ENCODE results near the gene EEFSEC. TPM values are rescaled to one million over a fixed set of nuclear protein-coding genes. Genes with fewer than 3 reads are reported as not detected.

The EEFSEC gene
- total RNA-seq, 1 experiment from 2014 or later = 14.0 TPM

GRCh38 chr3:128170866-128171516, 17.7 kb downstream of the EEFSEC start:
- H3K27me3 ChIP-seq (replicated peaks; ENCODE audit: control insufficient read depth, insufficient read depth, low read length) = no peaks in the 10 kb centered on the region
- BruUV-seq (replicated peaks) = no TSS peak
- peaks cover 22% of the 10 kb centered on the region for H3K4me1 Mint-ChIP-seq (ENCODE audit: low read depth, unreplicated experiment)
- intact Hi-C loops (cut with micrococcal nuclease; ENCODE audit: unreplicated experiment) = loop anchor here (1.0 to 2.0 kb wide), 2 partner anchors 255 to 332 kb away; no protein-coding TSS in a partner anchor
- no peaks in the 10 kb centered on the region for H3K9me3 ChIP-seq
- peak; percentile 76 to 93 for TF ChIP-seq CTCF (IDR thresholded peaks at IDR 0.05; ENCODE audit: insufficient read depth in 1 of 2, low read depth in 1 of 2, low read length in 1 of 2, severe bottlenecking in 1 of 2, unreplicated experiment in 1 of 2)
- H3K9me3 Mint-ChIP-seq (ENCODE audit: unreplicated experiment) = no peaks in the 10 kb centered on the region
- POLR2A ChIA-PET = interaction anchor here (0.6 to 1.0 kb wide), 2 partner anchors 326 to 580 kb away, joined by 3 to 4 read pairs; no protein-coding TSS in a partner anchor
- peaks cover 32% of the 10 kb centered on the region for H3K4me1 ChIP-seq
- peak overlapping the region; percentile 20 for H3K27ac Mint-ChIP-seq (ENCODE audit: unreplicated experiment)
- H3K36me3 Mint-ChIP-seq (ENCODE audit: insufficient read depth, unreplicated experiment) = no peaks in the 10 kb centered on the region
- H3K4me3 Mint-ChIP-seq (ENCODE audit: unreplicated experiment) = no peak overlapping the region
- no peaks in the 10 kb centered on the region for H3K36me3 ChIP-seq (ENCODE audit: control insufficient read depth, insufficient read depth, low read length)
- DNase-seq = peak; percentile 81 to 83
- CTCF ChIA-PET = interaction anchor here (0.6 to 1.0 kb wide), 7 partner anchors 9 to 434 kb away, joined by 3 to 5 read pairs (median 3); no protein-coding TSS in a partner anchor
- H3K27me3 Mint-ChIP-seq (ENCODE audit: insufficient read depth, unreplicated experiment) = no peaks in the 10 kb centered on the region
- H3K4me3 ChIP-seq (ENCODE audit: low read depth, low read length) = no peak overlapping the region

- H3K36me3 Mint-ChIP-seq (ENCODE audit: insufficient read depth, unreplicated experiment) = no peaks in the 10 kb centered on the region
- DNase-seq = no peak
- H3K4me3 Mint-ChIP-seq (ENCODE audit: unreplicated experiment) = no peak overlapping the region
- intact Hi-C loops (cut with micrococcal nuclease; ENCODE audit: unreplicated experiment) = no loop called here
- H3K4me3 ChIP-seq (ENCODE audit: low read depth, low read length) = no peak overlapping the region
- POLR2A ChIA-PET = no interaction called here
- no peaks in the 10 kb centered on the region for H3K27me3 ChIP-seq (replicated peaks; ENCODE audit: control insufficient read depth, insufficient read depth, low read length)
- no peaks in the 10 kb centered on the region for H3K9me3 ChIP-seq
- peaks cover 12% of the 10 kb centered on the region for H3K4me1 Mint-ChIP-seq (ENCODE audit: low read depth, unreplicated experiment)
- no peak overlapping the region for H3K27ac Mint-ChIP-seq (ENCODE audit: unreplicated experiment)
- H3K9me3 Mint-ChIP-seq (ENCODE audit: unreplicated experiment) = no peaks in the 10 kb centered on the region
- CTCF ChIA-PET = no interaction called here
- peaks cover 18% of the 10 kb centered on the region for H3K4me1 ChIP-seq
- BruUV-seq (replicated peaks) = no TSS peak
- no peak for TF ChIP-seq CTCF (IDR thresholded peaks at IDR 0.05; ENCODE audit: insufficient read depth in 1 of 2, low read depth in 1 of 2, low read length in 1 of 2, severe bottlenecking in 1 of 2, unreplicated experiment in 1 of 2)
- no peaks in the 10 kb centered on the region for H3K36me3 ChIP-seq (ENCODE audit: control insufficient read depth, insufficient read depth, low read length)
- H3K27me3 Mint-ChIP-seq (ENCODE audit: insufficient read depth, unreplicated experiment) = no peaks in the 10 kb centered on the region
Observed at GRCh38 chr3:128173200-128173599, 19.9 kb downstream of the EEFSEC start.

GRCh38 chr3:128173849-128174248, 20.6 kb downstream of the EEFSEC start:
- Mint-ChIP-seq H3K27ac (ENCODE audit: unreplicated experiment) (no peak overlapping the region), H3K4me1 (ENCODE audit: low read depth, unreplicated experiment) (peaks cover 6% of the 10 kb centered on the region), H3K27me3 (ENCODE audit: insufficient read depth, unreplicated experiment) (no peaks in the 10 kb centered on the region), H3K4me3 (ENCODE audit: unreplicated experiment) (no peak overlapping the region), H3K36me3 (ENCODE audit: insufficient read depth, unreplicated experiment) (no peaks in the 10 kb centered on the region), H3K9me3 (ENCODE audit: unreplicated experiment) (no peaks in the 10 kb centered on the region)
- intact Hi-C loops (cut with micrococcal nuclease; ENCODE audit: unreplicated experiment) = no loop called here
- CTCF ChIA-PET = interaction anchor here (0.5 kb wide), 1 partner anchor 522 kb away, joined by 6 read pairs; no protein-coding TSS in a partner anchor
- no peak for TF ChIP-seq CTCF (IDR thresholded peaks at IDR 0.05; ENCODE audit: insufficient read depth in 1 of 2, low read depth in 1 of 2, low read length in 1 of 2, severe bottlenecking in 1 of 2, unreplicated experiment in 1 of 2)
- no peaks in the 10 kb centered on the region for H3K36me3 ChIP-seq (ENCODE audit: control insufficient read depth, insufficient read depth, low read length)
- H3K4me1 ChIP-seq = peaks cover 12% of the 10 kb centered on the region
- H3K9me3 ChIP-seq = no peaks in the 10 kb centered on the region
- H3K4me3 ChIP-seq (ENCODE audit: low read depth, low read length) = no peak overlapping the region
- POLR2A ChIA-PET = no interaction called here
- no TSS peak for BruUV-seq (replicated peaks)
- H3K27me3 ChIP-seq (replicated peaks; ENCODE audit: control insufficient read depth, insufficient read depth, low read length) = no peaks in the 10 kb centered on the region
- DNase-seq = no peak
